Large intestine (tissue), 3 donors: Measurements from ENCODE around the gene INTS1. TPM values are rescaled to one million over a fixed set of nuclear protein-coding genes. Genes with fewer than 3 reads are reported as not detected.

Source experiments
- DNase-seq, 2 donors: peaks; one replicate each; pipeline versions ENCODE4 v3.0.0 to v3.0.0-alpha.2; 2013
- H3K27ac ChIP-seq: one replicate; pipeline ENCODE4 v1.5.1; 2013; ENCODE audit warnings: low read length
- H3K27me3 ChIP-seq: 2 replicates; pipeline ENCODE4 v1.6.1; 2013; ENCODE audit warnings: low read length; ENCODE audit not compliant: control insufficient read depth, insufficient read depth
- H3K36me3 ChIP-seq: 2 replicates; pipeline ENCODE4 v1.6.1; 2013; ENCODE audit warnings: low read length; ENCODE audit not compliant: control insufficient read depth, insufficient read depth
- H3K4me1 ChIP-seq: one replicate; pipeline ENCODE4 v1.6.1; 2013; ENCODE audit warnings: low read length; ENCODE audit not compliant: control insufficient read depth, insufficient read depth
- H3K4me3 ChIP-seq: one replicate; pipeline ENCODE4 v1.5.1; 2013; ENCODE audit warnings: low read length
- H3K9me3 ChIP-seq: one replicate; pipeline ENCODE4 v1.6.1; 2013; ENCODE audit warnings: mild to moderate bottlenecking, low read depth, low read length, moderate library complexity; ENCODE audit not compliant: control insufficient read depth
- WGBS: methylation state at CpG from one replicate; pipeline ENCODE4 v1.1.5; 2013; ENCODE audit warnings: low lambda C conversion rate; ENCODE audit not compliant: insufficient coverage; 5-methylcytosine and 5-hydroxymethylcytosine counted together
- polyA plus RNA-seq: library from polyadenylated mRNA; unstranded; fragments of 120-200 nt; gene quantifications from one replicate; pipeline ENCODE4 v1.2.1, GENCODE V29; 2013

The INTS1 gene
- polyA plus RNA-seq, 1 donor = 50.0 TPM

DNA sequence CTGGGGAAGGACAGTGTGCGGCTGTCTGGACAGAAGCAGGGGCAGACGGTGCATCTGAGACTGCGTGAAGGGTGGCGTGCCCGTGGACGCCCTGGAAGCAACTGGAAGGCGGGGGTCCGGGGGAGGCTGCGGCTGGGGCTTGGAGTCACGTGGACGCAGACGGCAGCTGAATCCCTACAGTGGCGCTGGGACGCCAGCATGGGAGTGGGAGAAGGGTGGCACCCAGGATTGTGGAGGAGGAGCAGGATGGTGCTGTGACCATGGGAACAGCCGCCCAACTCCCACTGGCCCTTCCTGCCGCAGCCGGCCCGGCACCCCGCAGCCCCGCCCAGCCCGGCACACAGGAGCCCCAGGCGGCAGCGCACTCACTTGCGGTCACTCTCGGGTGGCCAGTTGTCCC, 9.7 kb downstream of the INTS1 start:
- DNase-seq = no peak
- Histone ChIP-seq H3K4me3 (no peak overlapping the region), H3K36me3 (peaks cover 84% of the 10 kb centered on the region), H3K9me3 (no peaks in the 10 kb centered on the region), H3K27ac (no peak overlapping the region), H3K27me3 (no peaks in the 10 kb centered on the region), H3K4me1 (no peaks in the 10 kb centered on the region)
- no CpG with 5 or more reads among the region's 25 CpGs for WGBS

DNA sequence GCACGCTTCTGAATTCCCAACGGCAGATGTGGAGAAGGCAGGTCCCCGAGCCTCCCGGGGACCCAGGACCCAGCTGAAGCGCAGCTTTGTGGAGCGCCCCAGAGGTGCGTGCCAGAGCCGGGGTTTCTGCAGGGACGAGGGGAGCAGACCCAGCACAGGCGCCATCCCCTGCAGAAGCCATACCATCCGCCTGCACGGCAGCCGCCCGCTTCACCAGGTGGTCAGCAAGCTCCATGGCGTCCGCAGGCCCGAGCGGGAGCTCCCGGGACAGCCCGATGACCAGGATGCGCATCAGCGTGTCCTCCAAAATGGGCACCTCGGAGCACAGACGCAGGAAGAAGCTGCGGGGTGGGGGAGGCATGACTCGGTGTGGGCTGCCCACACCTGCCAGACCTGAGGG, 10.6 kb downstream of the INTS1 start:
- no peak overlapping the region for H3K27ac ChIP-seq
- no CpG with 5 or more reads among the region's 26 CpGs for WGBS
- no peaks in the 10 kb centered on the region for H3K4me1 ChIP-seq
- no peak overlapping the region for H3K4me3 ChIP-seq
- DNase-seq = no peak
- no peaks in the 10 kb centered on the region for H3K9me3 ChIP-seq
- H3K27me3 ChIP-seq = no peaks in the 10 kb centered on the region
- H3K36me3 ChIP-seq = peaks cover 87% of the 10 kb centered on the region

DNA sequence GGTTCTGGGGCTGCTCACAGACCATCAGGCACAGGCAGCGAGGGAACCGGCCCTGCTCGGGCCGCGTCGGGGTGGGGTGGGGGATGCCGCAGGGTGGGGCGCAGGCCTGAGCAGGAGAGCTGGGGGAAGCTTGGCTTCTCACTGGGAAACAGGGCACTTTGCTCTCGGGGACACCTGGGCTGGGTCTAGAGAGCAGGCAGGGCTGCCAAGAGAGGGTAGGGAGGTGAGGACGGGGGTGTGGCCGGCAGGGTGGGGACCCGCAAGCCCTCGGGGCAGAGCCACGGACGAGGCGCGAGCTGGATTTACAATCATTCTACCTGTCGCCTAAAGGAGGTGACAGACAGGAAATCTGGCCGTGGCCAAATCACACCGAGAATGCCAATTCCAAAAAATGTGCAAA, 11.1 kb downstream of the INTS1 start:
- DNase-seq = no peak
- no CpG with 5 or more reads among the region's 20 CpGs for WGBS
- Histone ChIP-seq H3K4me3 (no peak overlapping the region), H3K9me3 (no peaks in the 10 kb centered on the region), H3K27me3 (no peaks in the 10 kb centered on the region), H3K27ac (no peak overlapping the region), H3K36me3 (peaks cover 88% of the 10 kb centered on the region), H3K4me1 (no peaks in the 10 kb centered on the region)

DNA sequence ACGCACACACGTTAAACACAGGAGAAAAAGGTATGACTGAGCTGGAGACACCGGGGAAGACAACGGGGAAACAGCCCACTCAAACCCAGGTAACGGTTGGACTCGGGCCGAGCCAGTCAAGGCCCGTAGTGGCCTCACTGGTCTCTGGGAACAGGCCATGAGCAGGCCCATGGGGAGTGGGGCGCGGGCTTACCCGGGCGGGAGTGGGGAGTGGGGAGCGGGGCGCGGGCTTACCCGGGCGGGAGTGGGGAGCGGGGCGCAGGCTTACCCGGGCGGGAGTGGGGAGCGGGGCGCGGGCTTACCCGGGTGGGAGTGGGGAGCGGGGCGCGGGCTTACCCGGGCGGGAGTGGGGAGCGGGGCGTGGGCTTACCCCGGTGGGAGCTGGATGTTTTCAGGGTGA, 11.5 kb downstream of the INTS1 start:
- no peak overlapping the region for H3K4me3 ChIP-seq
- H3K4me1 ChIP-seq = no peaks in the 10 kb centered on the region
- no peak for DNase-seq
- 100% methylated on average over 2 of the region's 33 CpGs for WGBS
- H3K36me3 ChIP-seq = peaks cover 88% of the 10 kb centered on the region
- no peaks in the 10 kb centered on the region for H3K9me3 ChIP-seq
- H3K27me3 ChIP-seq = no peaks in the 10 kb centered on the region
- no peak overlapping the region for H3K27ac ChIP-seq

DNA sequence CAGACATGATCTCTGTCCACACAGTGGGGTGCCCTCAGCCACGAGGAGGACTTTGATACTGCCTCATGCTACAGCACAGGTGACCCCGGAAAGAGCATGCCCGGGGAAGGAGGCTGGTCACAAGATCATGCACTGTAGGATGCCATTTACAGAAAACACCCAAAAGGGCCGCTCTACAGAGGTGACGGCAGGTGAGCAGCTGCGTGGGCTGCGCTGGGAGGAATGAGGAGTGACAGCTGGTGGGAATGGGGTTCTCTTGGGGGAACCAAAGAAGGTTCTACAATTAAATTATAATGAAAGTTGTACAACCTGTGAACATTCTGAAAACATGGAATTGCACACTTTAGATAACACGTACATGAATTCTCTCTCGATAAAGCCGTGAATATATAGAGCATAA, 12.0 kb downstream of the INTS1 start:
- H3K27me3 ChIP-seq = no peaks in the 10 kb centered on the region
- H3K4me3 ChIP-seq = no peak overlapping the region
- no peaks in the 10 kb centered on the region for H3K9me3 ChIP-seq
- DNase-seq = peak in 1 of 2 donors; percentile 12
- H3K27ac ChIP-seq = no peak overlapping the region
- 96% methylated on average over 3 of the region's 10 CpGs for WGBS
- H3K36me3 ChIP-seq = peaks cover 88% of the 10 kb centered on the region
- H3K4me1 ChIP-seq = no peaks in the 10 kb centered on the region

DNA sequence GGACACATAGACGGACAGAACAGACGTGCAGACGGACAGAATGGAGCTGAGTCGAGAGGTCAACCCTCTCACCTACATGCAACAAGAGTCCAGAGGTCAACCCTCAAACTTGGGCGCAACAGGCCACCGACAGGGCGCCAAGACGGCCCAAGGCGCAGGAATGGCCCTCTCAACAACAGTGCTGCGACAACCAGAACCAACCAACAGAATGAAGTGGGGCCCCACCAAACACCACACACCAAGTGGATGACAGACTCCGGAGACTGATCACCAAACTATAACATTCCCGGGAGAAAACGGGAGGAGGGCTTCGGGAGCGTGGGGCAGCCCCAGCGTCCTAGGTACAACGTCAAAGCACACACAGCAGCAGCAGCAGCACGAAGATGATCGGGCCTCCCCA, 13.4 kb downstream of the INTS1 start:
- peaks cover 86% of the 10 kb centered on the region for H3K36me3 ChIP-seq
- whole genome bisulfite sequencing = no CpG with 5 or more reads among the region's 19 CpGs
- DNase-seq = no peak

DNA sequence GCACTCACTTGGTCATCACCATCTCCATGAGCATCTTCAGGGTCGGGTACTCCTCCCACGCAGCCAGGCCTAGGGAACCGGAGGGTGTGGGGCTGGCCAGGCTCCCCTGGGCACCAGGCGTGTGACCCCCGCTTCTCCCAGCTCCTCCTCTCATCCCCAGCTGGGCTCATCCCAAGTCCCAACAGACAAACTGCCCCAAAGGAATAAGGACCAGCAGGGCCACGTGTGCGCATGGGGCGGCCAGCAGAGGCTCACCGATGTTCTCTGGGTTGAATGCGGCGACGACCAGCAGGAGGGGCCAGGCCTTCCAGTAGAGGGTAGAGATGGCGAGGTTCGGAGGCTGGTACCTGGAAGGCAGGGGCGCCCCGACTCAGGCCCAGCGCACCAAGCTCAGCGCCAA, 14.9 kb downstream of the INTS1 start:
- Histone ChIP-seq H3K9me3 (no peaks in the 10 kb centered on the region), H3K36me3 (peaks cover 87% of the 10 kb centered on the region), H3K27me3 (no peaks in the 10 kb centered on the region), H3K4me1 (no peaks in the 10 kb centered on the region), H3K27ac (no peak overlapping the region), H3K4me3 (no peak overlapping the region)
- DNase-seq = no peak
- WGBS = no CpG with 5 or more reads among the region's 18 CpGs

More for the DNA sequence above, 13.4 kb downstream of the INTS1 start:
- H3K9me3 ChIP-seq = no peaks in the 10 kb centered on the region
- H3K4me1 ChIP-seq = no peaks in the 10 kb centered on the region
- H3K27ac ChIP-seq = no peak overlapping the region
- H3K27me3 ChIP-seq = no peaks in the 10 kb centered on the region
- H3K4me3 ChIP-seq = no peak overlapping the region

DNA sequence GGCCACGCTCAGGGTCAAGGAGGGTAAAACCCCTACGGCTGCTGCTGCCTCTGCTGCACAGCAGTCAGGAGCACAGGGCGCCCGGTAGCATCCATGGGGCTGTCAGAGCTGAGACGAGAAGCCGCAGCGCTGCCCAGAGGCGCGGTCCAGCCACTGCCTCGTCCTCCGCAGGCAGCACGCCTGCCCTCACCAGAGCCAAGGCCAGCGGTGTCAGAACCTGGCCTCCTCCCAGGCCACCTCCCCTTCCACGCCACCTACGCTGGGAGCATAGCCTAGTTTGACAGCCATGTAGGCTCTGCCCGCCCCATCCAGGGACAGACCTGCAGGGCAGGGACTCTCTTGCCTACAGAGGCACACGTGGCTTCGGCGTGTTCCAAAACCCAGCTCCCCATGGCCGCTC, 16.2 kb downstream of the INTS1 start:
- WGBS = no CpG with 5 or more reads among the region's 20 CpGs
- Histone ChIP-seq H3K9me3 (no peaks in the 10 kb centered on the region), H3K36me3 (peaks cover 87% of the 10 kb centered on the region)

DNA sequence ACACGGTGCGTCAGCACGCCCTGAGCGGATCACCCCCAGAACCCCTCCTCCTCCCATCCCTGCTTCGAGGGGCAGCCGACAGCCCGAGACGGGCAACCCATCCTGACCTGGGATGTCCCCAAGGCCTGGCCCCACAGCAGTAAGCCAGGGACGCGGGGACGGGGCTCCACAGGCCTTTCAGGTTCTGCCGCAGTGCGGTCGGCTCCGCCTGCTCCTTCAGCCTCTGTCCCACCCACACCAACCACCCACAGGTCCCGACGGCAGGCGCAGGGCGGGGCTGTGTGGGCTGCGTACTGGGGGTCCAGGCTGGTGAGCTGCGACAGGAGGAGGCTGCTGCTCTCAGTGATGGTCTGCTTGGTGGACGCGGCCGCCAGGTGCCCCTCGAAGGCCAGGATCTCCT, 16.7 kb downstream of the INTS1 start:
- H3K4me1 ChIP-seq = no peaks in the 10 kb centered on the region
- no peak for DNase-seq
- H3K27ac ChIP-seq = no peak overlapping the region
- 100% methylated on average over 1 of the region's 25 CpGs for WGBS
- no peak overlapping the region for H3K4me3 ChIP-seq
- H3K36me3 ChIP-seq = peaks cover 89% of the 10 kb centered on the region
- no peaks in the 10 kb centered on the region for H3K9me3 ChIP-seq
- H3K27me3 ChIP-seq = no peaks in the 10 kb centered on the region

More for the DNA sequence above, 16.2 kb downstream of the INTS1 start:
- H3K27ac ChIP-seq = no peak overlapping the region
- H3K4me1 ChIP-seq = no peaks in the 10 kb centered on the region
- DNase-seq = no peak
- H3K4me3 ChIP-seq = no peak overlapping the region
- no peaks in the 10 kb centered on the region for H3K27me3 ChIP-seq

DNA sequence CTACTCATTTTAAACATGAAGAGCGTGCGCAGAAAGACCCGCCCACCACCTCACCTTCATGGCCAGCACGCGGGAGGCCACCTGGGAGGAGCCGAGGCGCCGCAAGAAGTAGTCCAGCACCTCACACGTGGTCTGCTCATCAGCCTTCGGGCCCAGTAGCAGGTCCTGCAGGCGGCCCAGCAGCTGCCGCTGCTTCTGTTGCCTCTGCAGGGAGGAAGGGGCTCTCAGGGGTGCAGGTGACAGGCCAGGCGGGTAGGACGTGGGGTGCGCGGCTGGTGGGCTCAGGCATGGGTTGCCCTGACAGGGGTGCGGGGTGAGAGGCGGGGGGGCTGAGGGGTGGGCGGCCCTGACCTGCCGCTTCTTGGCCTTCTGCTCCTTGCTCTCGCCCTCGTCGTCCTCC, 17.6 kb downstream of the INTS1 start:
- no CpG with 5 or more reads among the region's 23 CpGs for WGBS
- Histone ChIP-seq H3K4me3 (no peak overlapping the region), H3K9me3 (no peaks in the 10 kb centered on the region), H3K36me3 (peaks cover 89% of the 10 kb centered on the region), H3K27me3 (no peaks in the 10 kb centered on the region), H3K4me1 (no peaks in the 10 kb centered on the region), H3K27ac (no peak overlapping the region)
- DNase-seq = no peak

DNA sequence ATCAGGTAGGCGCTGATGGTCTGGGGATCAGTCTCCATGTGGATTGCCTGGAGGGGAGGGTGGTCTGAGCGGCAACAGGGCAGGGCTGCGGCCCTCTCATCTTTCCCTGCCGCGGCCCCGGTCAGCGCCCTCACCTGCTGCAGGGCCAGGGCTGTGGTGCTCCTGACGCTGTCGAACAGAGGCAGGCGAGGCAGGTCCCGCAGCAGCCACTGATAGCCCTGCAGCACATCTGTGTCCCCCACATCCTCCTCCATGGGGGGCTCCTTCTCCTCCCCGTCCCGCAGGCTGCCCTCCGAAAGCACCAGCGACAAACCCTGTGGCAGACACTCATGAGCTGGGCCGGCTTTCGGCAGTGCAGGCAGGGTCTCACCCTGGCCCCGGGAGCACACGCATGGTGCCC, 19.0 kb downstream of the INTS1 start:
- Histone ChIP-seq H3K27ac (no peak overlapping the region), H3K27me3 (no peaks in the 10 kb centered on the region), H3K4me3 (no peak overlapping the region), H3K4me1 (no peaks in the 10 kb centered on the region), H3K9me3 (no peaks in the 10 kb centered on the region), H3K36me3 (peaks cover 90% of the 10 kb centered on the region)
- WGBS = no CpG with 5 or more reads among the region's 19 CpGs
- no peak for DNase-seq
